Effector CD4-positive, alpha-beta T cell (primary cell): Measurements from ENCODE around the gene FLII.
"Not testable (repeated sequence)": the region's sequence is repeated elsewhere in the genome, so short reads cannot be mapped to it uniquely, and the experiment has no call there.

Experiments used
- DNase-seq: peaks from one replicate; pipeline ENCODE4 v3.0.0-alpha.2; 2020

The FLII gene

GRCh38 chr17:18217412-18218015 lies 41.0 kb downstream of the FLII start:
- DNase-seq: peak; percentile 63

- not testable (repeated sequence) for DNase-seq
These were observed 41.6 kb downstream of the FLII start for GRCh38 chr17:18216906-18217305.

GRCh38 chr17:18213666-18214270 lies 44.8 kb downstream of the FLII start:
- DNase-seq: no peak

GRCh38 chr17:18208092-18208491 lies 50.4 kb downstream of the FLII start:
- no peak for DNase-seq

- no peak for DNase-seq
These were observed 51.6 kb downstream of the FLII start for GRCh38 chr17:18206962-18207361.

GRCh38 chr17:18205861-18206260 lies 52.7 kb downstream of the FLII start:
- DNase-seq: no peak

GRCh38 chr17:18203308-18203707 lies 55.2 kb downstream of the FLII start:
- DNase-seq: no peak

- no peak for DNase-seq
These were observed 57.4 kb downstream of the FLII start for GRCh38 chr17:18201108-18201507.

- no peak for DNase-seq
These were observed 60.0 kb downstream of the FLII start for GRCh38 chr17:18198530-18198929.

GRCh38 chr17:18197535-18198194 lies 60.9 kb downstream of the FLII start:
- DNase-seq: no peak

- DNase-seq: no peak
These were observed 63.3 kb downstream of the FLII start for GRCh38 chr17:18195246-18195645.
